Activated CD4-positive, alpha-beta T cell treated with anti-CD3 and anti-CD28 coated beads, Interleukin-10, Interleukin-2, amounts not matched to agents 100 ng/mL and 50 ng/mL, durations not matched to agents 16 hours and 8 hours (primary cell): ENCODE measurements around the gene FERMT3.

Experiments
- DNase-seq: peaks from one replicate; pipeline ENCODE4 v3.0.0-alpha.2; 2020

FERMT3 gene

DNA sequence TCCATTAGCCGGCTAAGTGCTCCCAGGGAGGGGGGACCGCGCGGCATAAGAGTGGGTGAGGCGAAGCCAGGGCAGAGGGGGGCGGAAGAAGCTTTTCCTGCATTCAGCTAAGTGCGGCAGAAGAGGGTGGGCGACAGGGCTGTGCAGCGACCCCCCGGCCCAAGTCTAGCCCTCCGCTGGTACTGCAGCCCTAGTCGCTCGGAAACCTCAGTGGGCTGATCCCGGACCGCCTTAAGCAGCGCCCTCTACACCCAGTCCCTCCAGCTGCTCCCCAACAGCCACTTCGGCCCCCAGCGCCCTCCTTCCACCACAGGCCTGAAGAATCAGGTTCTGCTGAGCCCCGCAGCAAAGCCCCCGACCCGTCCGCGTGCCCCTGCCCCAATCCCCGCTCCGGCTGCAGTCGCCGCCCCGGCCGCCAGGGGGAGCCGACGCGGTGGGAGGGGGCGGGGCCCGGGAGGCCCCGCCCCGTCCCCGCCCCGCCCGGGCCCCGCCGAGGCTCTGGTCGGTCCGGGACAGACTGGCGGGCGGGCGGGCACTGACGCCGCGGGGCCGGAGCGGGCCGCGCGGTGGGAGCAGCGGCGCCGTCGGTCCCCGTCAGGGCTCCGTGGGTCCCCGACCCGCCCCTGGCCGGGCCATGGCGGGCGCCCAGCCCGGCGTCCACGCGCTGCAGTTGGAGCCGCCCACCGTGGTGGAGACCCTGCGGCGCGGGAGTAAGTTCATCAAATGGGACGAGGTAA lies 44.7 kb downstream of the FERMT3 start, which contains the start of gene PLCB3:
PLCB3 (plus strand) TSS at position 515 of the 737 bp plus-strand sequence; CDS start at position 635, 120 bp downstream.
- peak; percentile 69 for DNase-seq

GRCh38 chr11:64251753-64252002 lies 45.2 kb downstream of the FERMT3 start:
- DNase-seq: no peak

- DNase-seq: no peak
Observed at GRCh38 chr11:64252003-64252872, 45.7 kb downstream of the FERMT3 start.

GRCh38 chr11:64253043-64253442 lies 46.5 kb downstream of the FERMT3 start:
- DNase-seq: no peak

- no peak for DNase-seq
Observed at GRCh38 chr11:64253481-64253880, 47.0 kb downstream of the FERMT3 start.

- no peak for DNase-seq
Observed at GRCh38 chr11:64254326-64254725, 47.8 kb downstream of the FERMT3 start.

GRCh38 chr11:64255135-64256128 lies 48.9 kb downstream of the FERMT3 start:
- no peak for DNase-seq

GRCh38 chr11:64256300-64256699 lies 49.8 kb downstream of the FERMT3 start:
- no peak for DNase-seq

DNA sequence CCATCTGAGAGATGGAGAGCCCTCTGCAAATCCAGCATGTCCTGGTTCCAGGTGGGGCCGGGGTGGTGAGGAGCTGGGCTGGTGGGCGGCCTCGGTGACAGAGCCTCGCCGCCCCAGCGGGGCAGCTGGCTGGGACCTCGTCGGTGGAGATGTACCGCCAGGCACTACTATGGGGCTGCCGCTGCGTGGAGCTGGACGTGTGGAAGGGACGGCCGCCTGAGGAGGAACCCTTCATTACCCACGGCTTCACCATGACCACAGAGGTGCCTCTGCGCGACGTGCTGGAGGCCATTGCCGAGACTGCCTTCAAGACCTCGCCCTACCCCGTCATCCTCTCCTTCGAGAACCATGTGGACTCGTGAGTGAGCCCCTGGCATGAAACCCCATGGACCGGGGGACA lies 51.8 kb downstream of the FERMT3 start:
- no peak for DNase-seq

DNA sequence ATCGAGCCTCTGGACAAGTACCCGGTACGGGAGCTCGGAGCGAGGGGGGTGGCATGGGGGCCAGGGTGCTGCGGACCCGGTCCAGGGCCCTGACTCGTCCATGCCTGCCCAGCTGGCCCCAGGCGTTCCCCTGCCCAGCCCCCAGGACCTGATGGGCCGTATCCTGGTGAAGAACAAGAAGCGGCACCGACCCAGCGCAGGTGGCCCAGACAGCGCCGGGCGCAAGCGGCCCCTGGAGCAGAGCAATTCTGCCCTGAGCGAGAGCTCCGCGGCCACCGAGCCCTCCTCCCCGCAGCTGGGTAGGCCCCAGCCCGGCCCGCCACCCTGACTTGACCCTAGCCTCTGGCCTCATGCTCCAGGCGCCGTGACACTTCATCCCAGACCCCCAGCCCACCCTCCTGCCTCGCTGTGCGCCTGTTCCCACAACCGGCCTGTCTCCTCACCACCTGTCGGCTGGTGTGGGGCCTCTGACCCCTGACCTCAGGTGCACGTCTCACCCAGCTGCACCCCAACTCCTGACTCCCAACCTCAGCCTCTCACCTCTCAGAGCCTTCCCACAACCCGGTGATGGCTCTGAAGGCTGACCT lies 52.5 kb downstream of the FERMT3 start:
- no peak for DNase-seq

GRCh38 chr11:64259533-64260067 lies 53.1 kb downstream of the FERMT3 start:
- no peak for DNase-seq

DNA sequence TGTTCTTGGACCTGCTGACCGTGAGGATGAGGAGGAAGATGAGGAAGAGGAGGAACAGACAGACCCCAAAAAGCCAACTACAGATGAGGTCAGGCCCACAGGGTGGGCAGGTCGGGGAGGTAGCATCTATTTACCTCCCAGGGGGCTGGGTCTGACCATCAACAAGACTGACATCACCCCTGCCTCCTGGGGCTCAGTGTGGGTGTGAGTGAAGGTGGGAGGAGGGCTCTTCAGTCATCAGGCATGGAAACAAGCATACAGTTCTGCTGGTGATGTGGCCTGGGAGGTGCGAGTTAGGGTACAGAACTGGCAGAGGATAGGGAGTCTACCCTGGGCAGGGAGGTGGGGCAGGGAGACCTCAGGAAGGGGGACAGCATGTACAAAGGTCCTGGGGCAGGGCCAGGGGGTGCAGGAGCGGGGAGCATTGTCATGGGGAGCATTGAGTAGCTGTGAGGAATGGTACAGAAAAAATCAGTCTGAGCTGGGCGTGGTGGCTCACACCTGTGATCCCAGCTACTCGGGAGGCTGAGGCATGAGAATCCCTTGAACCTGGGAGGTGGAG lies 53.7 kb downstream of the FERMT3 start:
- no peak for DNase-seq

DNA sequence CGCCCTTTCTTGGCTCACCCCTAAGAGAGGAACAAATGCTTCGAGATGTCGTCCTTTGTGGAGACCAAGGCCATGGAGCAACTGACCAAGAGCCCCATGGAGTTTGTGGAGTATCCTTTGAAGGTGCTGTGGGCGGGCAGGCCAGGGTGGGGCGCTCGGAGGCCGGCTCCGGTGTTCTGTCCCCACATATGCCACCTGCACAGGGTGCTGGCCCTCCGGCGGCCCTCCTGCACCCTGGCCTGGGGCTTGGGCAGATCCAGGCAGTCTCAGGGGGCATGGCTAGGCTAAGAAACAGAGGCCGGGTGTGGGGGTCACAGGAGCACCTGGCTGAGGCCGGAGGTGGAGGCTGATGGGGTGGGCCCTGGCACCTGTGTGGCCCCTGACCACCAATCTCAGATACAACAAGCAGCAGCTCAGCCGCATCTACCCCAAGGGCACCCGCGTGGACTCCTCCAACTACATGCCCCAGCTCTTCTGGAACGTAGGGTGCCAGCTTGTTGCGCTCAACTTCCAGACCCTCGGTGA lies 55.1 kb downstream of the FERMT3 start:
- DNase-seq: no peak

DNA sequence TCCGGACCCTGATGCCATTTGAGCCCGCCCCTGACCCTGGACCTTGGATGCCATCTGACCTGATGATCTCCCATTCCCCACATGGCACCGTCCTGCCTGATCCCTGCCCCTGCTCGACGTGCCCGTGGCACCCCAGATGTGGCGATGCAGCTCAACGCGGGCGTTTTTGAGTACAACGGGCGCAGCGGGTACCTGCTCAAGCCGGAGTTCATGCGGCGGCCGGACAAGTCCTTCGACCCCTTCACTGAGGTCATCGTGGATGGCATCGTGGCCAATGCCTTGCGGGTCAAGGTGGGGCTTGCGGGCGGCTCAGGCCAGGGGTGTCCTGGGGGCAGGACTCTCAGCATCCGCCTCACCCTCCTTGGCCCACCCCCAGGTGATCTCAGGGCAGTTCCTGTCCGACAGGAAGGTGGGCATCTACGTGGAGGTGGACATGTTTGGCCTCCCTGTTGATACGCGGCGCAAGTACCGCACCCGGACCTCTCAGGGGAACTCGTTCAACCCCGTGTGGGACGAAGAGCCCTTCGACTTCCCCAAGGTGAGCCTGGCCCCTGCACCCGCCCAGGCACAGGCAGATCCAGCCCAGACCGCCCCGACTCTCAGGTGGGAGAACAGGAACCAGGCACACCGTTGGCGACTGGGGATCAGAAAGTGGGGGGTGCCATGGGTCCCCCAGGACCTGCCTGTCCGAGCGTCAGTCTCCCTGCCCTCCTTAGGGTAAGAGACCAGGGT lies 55.9 kb downstream of the FERMT3 start:
- no peak for DNase-seq

DNA sequence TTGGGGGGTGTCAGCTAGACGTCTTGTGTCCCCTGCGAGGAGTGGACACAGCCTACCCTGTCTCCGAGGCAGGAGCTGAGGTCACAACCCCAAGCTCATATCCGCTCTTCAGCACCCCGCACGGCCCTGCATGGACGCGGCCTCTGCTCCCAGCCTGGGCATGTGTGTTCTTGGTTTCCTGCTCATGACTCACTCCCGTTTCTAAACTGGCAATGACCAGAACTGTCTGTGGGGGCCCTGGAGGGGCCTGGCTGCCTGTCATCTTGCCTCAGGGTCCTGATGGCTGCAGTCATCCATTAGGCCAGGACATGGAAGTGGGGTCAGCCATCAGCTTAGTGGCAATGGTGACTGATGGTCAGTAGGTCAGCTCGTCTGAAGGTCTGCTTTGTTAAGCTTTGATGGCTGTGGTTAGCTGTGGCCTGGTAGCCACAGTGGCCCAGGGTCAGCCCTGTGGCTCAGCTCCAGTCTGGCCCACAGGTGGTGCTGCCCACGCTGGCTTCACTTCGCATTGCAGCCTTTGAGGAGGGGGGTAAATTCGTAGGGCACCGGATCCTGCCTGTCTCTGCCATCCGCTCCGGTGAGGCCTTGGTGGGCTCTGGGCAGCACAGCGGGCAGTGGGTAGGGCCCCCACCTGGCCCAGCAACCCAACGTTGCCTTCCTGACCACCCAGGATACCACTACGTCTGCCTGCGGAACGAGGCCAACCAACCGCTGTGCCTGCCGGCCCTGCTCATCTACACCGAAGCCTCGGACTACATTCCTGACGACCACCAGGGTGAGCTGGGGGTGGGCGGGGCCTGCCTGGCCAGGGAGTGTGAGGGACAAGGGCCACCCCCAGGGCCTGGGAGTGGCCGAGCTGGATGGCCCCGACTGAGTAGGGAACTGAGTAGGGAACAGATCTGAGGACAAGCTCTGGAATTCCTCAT lies 56.8 kb downstream of the FERMT3 start:
- DNase-seq: no peak

- no peak for DNase-seq
Observed at GRCh38 chr11:64263947-64264317, 57.4 kb downstream of the FERMT3 start.

DNA sequence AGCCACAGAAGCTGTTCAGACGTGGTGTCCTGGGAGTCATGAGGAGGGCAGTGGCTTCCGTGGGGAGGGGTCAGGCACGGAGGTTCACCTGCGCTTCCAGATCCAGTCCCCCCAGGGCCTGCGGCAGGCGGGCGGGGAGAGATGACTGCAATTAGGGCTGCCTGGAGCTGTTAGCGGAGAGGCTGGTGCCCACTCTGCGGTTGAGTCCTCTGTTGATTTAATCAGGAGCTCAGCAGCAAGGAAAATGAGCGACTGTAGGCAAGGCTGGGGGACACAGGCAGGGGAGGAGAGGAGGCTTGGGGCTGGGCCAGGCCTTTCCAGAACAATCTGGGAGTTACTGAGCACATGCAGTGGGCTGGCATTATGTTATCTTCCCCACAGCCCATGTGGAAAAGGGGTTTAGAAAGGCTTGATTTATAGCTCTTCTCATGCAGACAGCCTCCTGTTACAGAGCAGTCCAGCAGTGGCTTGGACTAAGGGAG lies 57.9 kb downstream of the FERMT3 start:
- no peak for DNase-seq

GRCh38 chr11:64265176-64266160 lies 58.9 kb downstream of the FERMT3 start:
- DNase-seq: no peak

DNA sequence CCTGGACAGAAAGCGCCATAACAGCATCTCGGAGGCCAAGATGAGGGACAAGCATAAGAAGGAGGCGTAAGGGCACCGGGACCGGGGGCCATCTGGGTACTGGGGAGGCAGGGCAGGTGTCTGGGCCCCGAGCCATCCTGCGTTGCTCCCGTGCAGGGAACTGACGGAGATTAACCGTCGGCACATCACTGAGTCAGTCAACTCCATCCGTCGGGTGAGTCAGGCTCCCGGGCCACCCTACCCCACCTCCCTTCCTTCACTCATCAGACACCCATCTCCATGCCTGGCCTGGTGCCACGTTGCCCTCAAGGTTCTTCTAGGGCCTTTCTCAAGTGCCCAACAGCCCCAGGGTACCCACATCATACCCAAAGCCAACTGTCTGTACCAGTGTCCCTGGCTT lies 59.8 kb downstream of the FERMT3 start:
- no peak for DNase-seq
